HG02610 (cell line): ENCODE data around the gene CAPN9.

Source experiments
- ATAC-seq: cut with Tn5 transposase; IDR thresholded peaks from one replicate; pipeline ENCODE4 v1.9.1; 2021; ENCODE audit warnings: mild to moderate bottlenecking, moderate library complexity; ENCODE audit not compliant: unreplicated experiment

CAPN9 gene

GRCh38 chr1:230848235-230848634 is 101.0 kb downstream of the CAPN9 start:
- no peak for ATAC-seq

- no peak for ATAC-seq
Measured at GRCh38 chr1:230849451-230850224, 102.5 kb downstream of the CAPN9 start.

GRCh38 chr1:230850547-230850946 is 103.4 kb downstream of the CAPN9 start:
- no peak for ATAC-seq

- no peak for ATAC-seq
Measured at GRCh38 chr1:230851291-230851691, 104.1 kb downstream of the CAPN9 start.
